ENCODE data around the gene RGS9.
"Not testable (repeated sequence)": the region's sequence is repeated elsewhere in the genome, so short reads cannot be mapped to it uniquely, and the experiment has no call there.

The RGS9 gene

DNA sequence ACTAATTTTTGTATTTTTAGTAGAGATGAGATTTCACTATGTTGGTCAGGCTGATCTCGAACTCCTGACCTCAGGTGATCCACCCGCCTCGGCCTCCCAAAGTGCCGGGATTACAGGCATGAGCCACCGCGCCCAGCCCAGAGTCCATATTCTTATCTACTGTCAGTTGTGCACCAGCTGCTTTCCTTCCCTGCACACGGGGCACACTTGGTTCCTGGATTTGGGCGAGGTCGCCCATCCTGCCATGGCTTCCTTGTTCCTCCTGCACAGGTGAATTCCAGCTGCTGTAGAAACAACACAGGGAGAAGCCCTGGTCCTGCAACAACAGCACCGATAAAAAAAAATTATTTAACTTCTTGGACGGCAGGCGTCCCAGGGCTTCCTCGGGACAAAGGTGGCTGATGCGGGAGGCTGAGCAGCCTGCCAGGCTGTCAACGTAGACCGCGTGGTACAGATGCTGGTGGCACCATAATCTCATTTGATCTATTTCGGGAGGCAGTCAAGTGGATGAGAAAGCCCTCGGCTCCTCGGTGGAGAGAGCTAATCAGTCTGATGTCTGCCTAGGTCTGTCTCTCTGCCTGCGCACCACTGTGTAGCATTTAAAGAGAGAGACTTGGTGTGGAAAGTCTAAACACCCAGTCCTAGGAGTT lies 19.1 kb downstream of the RGS9 start:
- DNase-seq (ENCODE audit: low read depth in 2 of 2) = no peak

- no peak for DNase-seq (ENCODE audit: low read depth in 2 of 2)
These were observed 19.8 kb downstream of the RGS9 start for GRCh38 chr17:65156835-65157565.

GRCh38 chr17:65158041-65158440 lies 20.9 kb downstream of the RGS9 start:
- DNase-seq (ENCODE audit: low read depth in 2 of 2) = no peak

GRCh38 chr17:65158622-65159021 lies 21.5 kb downstream of the RGS9 start:
- no peak for DNase-seq (ENCODE audit: low read depth in 2 of 2)

- DNase-seq (ENCODE audit: low read depth in 2 of 2) = no peak
These were observed 23.3 kb downstream of the RGS9 start for GRCh38 chr17:65160516-65160915.

DNA sequence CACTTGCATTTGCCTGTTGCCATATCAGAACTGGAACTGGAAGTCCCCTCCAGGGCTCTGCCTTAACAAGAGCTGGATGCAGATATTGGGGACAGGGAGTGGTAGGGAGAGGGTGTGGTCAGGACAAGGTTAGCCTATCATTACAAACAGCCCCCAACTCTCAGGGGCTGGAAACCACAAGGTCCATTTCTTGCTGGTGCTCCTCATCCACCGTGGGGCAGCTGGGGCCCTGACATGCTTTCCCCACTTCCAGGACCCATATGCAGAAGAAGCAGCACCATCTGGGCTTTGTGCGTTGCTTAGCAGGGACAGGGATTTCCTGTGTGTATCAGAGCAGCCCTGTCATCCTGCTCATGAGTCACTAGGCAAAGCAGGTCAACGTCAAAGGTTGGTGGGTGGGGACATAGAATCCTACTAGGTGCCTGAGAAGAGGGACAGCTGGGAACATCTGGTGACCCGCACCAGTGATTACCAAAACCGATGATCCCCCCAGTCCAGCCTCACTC lies 26.9 kb downstream of the RGS9 start:
- peak; percentile 28 to 39 for DNase-seq (ENCODE audit: low read depth in 2 of 2)

DNA sequence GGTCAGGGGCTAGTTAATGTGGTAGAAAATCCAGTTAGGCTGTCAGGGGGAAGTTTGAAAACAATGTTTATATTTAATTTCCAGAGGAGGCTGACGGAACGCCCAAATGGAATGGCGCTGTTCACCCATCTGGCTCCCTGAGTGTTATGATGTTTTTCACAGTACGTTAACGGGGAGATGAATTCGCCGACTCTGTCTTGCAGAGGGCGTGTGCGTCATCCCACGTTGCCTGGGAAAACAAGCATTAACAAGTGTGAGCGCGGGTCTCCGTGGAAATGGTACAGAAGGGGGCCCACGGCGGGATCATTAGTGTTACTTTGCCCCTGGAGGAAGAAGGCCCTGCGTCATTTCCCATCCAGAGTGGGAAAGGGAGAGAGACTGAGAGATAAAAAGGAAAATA lies 29.6 kb downstream of the RGS9 start:
- DNase-seq (ENCODE audit: low read depth in 2 of 2) = no peak

DNA sequence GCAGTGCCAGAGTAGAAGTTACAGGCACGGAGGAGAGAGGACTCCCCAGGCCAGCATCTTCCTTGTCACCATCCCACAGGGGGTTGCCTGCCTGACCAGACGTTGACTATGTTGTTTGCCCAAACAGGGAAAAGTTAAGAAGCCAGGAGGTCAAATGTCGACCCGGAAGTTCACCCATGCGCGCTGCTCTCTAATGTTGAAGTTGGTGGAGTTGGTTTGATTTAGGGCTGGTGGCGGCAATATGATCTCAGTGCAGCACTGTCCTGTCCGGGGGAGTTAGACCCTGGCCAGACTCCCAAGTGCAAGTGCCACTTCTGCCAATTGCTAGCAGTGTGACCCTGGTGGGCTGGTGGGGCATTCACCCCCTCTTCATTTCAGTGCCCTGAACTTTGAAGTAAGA lies 30.4 kb downstream of the RGS9 start:
- no peak for DNase-seq (ENCODE audit: low read depth in 2 of 2)

DNA sequence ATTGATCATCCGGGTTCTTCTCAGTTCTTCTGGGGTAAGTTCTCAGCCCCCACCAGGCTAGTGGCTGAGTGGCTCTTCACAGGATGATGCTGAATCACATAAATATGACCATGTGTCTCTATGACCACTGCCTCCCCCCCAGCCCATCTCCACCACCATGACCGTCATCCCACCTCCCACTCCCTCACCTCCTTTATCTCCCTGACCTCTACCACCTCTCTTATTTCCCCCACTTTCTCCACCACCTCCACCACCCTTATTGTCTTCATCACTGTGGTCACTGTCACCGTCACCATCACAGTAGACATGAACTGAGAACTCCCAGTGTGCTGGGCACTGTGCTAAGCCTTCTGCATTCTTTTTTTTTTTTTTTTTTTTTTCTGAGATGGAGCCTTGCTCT lies 32.5 kb downstream of the RGS9 start:
- DNase-seq (ENCODE audit: low read depth in 2 of 2) = no peak

- no peak for DNase-seq (ENCODE audit: low read depth in 2 of 2)
These were observed 33.7 kb downstream of the RGS9 start for GRCh38 chr17:65170839-65171238.

DNA sequence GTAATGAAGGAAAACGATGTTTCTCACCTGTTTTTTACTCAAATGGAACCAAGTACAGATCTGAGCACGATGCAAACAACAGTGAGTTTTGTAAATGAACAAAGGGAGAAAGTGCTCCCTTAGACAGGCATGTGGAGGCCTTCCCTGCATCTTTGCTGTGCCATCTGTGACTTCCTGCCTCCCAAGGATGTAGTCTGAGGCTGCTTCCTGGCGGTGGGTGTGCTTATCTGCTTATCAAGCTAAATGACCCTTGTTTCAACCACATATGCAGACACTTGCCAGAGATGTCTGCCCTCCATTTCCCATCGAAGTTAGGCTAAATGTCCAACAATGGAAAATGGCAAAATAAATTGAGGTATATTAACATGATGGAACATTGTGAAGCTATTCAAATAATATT lies 34.6 kb downstream of the RGS9 start:
- DNase-seq (ENCODE audit: low read depth in 2 of 2) = no peak

- no peak for DNase-seq (ENCODE audit: low read depth in 2 of 2)
These were observed 35.4 kb downstream of the RGS9 start for GRCh38 chr17:65172496-65173136.

- peak; percentile 54 to 55 for DNase-seq (ENCODE audit: low read depth in 2 of 2)
These were observed 36.2 kb downstream of the RGS9 start for GRCh38 chr17:65173284-65173793.

DNA sequence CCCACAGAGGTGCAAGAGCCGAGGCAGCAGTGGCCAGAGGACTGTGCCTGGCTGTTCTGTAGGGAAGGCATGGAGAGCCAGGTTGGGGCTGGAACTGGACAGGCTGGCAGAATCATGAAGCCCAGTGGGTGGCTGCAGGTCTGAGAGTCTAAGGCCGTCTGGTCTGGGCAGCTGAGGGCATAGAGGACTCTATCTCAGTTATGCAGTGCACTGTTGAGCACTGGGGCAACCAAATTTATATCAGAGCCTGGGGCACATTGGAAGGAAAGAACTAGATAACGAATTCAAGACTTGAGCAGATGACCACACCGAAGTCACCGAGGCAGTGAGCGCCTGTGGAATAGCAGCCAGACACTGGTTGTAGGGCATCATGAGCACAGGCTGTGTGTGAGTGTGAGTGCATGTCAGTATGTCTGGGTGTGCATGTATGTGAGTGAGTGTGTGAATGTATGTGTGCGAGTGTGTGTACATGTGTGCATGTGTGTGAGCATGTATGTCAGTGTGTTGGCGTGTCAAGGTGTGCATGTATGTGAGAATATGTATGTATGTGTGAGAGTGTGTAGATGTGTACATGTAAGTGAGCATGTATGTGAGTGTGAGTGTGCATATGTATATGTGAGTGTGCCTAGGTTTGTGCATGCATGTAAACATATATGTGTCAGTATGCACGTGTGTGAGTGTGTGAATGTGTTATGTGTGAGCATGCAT lies 37.0 kb downstream of the RGS9 start:
- no peak for DNase-seq (ENCODE audit: low read depth in 2 of 2)

- no peak for DNase-seq (ENCODE audit: low read depth in 2 of 2)
These were observed 37.8 kb downstream of the RGS9 start for GRCh38 chr17:65174974-65175373.

- no peak for DNase-seq (ENCODE audit: low read depth in 2 of 2)
These were observed 38.8 kb downstream of the RGS9 start for GRCh38 chr17:65175952-65176351.

GRCh38 chr17:65176646-65177409 lies 39.7 kb downstream of the RGS9 start:
- no peak for DNase-seq (ENCODE audit: low read depth in 2 of 2)

DNA sequence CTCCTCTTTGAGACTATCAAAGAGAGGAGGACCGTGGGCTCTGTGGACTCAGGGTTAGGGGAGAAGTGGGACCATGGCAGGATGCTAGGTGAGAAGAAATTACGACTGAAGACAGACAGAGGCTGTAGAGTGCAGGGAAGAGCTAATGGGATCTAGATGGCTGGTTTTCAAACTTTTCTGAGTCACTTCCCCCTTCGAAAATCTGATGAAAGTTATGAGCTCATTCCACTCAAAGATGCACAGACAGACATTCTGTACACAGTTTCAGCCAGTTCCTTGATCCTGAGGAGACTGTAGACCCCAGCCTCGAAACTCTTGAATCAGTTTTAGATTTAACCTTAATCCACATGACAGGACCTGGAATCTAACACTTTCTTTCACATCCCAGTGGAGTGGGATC lies 40.7 kb downstream of the RGS9 start:
- DNase-seq (ENCODE audit: low read depth in 2 of 2) = no peak

GRCh38 chr17:65180276-65180675 lies 43.1 kb downstream of the RGS9 start:
- not testable (repeated sequence) for DNase-seq (ENCODE audit: low read depth in 2 of 2)

GRCh38 chr17:65180752-65181236 lies 43.6 kb downstream of the RGS9 start:
- DNase-seq (ENCODE audit: low read depth in 2 of 2) = not testable (repeated sequence)
